ENCODE results near the gene GAGE12C.
"Not testable (repeated sequence)": the region's sequence is repeated elsewhere in the genome, so short reads cannot be mapped to it uniquely, and the experiment has no call there.

GAGE12C gene, protein sequence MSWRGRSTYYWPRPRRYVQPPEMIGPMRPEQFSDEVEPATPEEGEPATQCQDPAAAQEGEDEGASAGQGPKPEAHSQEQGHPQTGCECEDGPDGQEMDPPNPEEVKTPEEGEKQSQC

GRCh38 chrX:49531877-49532276, at the start of gene GAGE12C:
Gene GAGE12C, plus strand, starts transcription at chrX:49532177. Its CDS starts 1,155 bp downstream, at chrX:49533332.
- not testable (repeated sequence) for DNase-seq

GRCh38 chrX:49541433-49541832, 9.5 kb downstream of the GAGE12C start, which contains the start of gene GAGE12D:
Gene GAGE12D, plus strand, starts transcription at chrX:49541733. Its CDS starts 1,155 bp downstream, at chrX:49542888.
- not testable (repeated sequence) for DNase-seq

DNA sequence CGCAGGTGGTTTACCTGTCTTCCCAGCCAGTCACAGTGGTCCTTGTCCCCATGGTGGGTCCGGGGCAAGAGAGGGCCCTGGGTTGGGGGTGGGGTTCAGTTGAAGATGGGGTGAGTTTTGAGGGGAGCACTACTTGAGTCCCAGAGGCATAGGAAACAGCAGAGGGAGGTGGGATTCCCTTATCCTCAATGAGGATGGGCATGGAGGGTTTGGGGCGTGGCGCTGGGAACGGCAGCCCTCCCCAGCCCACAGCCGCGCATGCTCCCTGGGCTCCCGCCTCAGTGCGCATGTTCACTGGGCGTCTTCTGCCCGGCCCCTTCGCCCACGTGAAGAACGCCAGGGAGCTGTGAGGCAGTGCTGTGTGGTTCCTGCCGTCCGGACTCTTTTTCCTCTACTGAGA, 19.0 kb downstream of the GAGE12C start, which contains the start of gene GAGE12E:
GAGE12E (plus strand) TSS at position 301 of the 400 bp plus-strand sequence. CDS start 1,155 bp downstream, outside the sequence.
- not testable (repeated sequence) for DNase-seq

DNA sequence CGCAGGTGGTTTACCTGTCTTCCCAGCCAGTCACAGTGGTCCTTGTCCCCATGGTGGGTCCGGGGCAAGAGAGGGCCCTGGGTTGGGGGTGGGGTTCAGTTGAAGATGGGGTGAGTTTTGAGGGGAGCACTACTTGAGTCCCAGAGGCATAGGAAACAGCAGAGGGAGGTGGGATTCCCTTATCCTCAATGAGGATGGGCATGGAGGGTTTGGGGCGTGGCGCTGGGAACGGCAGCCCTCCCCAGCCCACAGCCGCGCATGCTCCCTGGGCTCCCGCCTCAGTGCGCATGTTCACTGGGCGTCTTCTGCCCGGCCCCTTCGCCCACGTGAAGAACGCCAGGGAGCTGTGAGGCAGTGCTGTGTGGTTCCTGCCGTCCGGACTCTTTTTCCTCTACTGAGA, 28.6 kb downstream of the GAGE12C start, which contains the start of gene GAGE12F:
GAGE12F (plus strand) TSS at position 301 of the 400 bp plus-strand sequence. CDS start 1,155 bp downstream, outside the sequence.
- not testable (repeated sequence) for DNase-seq

GRCh38 chrX:49568728-49569127, 36.8 kb downstream of the GAGE12C start:
- DNase-seq: not testable (repeated sequence)

DNA sequence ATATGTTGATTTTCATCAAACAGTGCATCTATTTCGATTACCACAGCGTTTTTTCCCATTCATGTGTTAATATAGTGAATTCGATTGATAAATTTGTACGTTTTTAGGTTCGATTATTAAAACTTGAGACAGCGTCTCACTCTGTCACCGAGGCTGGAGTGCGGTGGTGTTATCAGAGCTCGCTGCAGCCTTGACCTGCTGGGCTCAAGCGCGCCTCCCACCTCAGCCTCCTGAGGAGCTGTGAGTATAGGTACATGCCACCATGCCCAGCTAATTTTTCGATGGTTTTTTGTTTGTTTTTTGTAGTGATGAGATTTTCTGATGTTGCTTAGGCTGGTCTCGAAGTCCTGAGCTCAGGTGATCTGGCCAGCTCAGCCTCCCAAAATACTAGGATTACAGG, 37.2 kb downstream of the GAGE12C start:
- DNase-seq: not testable (repeated sequence)

- not testable (repeated sequence) for DNase-seq
Observed at GRCh38 chrX:49570100-49570499, 38.1 kb downstream of the GAGE12C start, which contains the start of gene GAGE12G. Gene GAGE12G, plus strand, starts transcription at chrX:49570400. Its CDS starts 1,155 bp downstream, at chrX:49571555.

DNA sequence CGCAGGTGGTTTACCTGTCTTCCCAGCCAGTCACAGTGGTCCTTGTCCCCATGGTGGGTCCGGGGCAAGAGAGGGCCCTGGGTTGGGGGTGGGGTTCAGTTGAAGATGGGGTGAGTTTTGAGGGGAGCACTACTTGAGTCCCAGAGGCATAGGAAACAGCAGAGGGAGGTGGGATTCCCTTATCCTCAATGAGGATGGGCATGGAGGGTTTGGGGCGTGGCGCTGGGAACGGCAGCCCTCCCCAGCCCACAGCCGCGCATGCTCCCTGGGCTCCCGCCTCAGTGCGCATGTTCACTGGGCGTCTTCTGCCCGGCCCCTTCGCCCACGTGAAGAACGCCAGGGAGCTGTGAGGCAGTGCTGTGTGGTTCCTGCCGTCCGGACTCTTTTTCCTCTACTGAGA, 47.7 kb downstream of the GAGE12C start, which contains the start of gene GAGE12H:
GAGE12H (plus strand) TSS at position 301 of the 400 bp plus-strand sequence. CDS start 1,155 bp downstream, outside the sequence.
- not testable (repeated sequence) for DNase-seq

Measured in CD4-positive, alpha-beta T cell treated with Interleukin-4 for 1 hour (primary cell).